Panc1 (cell line): Measurements from ENCODE around the gene PTS. TPM values are rescaled to one million over a fixed set of nuclear protein-coding genes. Genes with fewer than 3 reads are reported as not detected.

Experiments
- ATAC-seq: fragments of 200-7000 bp; cut with Tn5 transposase; 2 replicates; pipeline ENCODE4 v1.9.1; 2020; ENCODE audit warnings: mild to moderate bottlenecking, moderate library complexity
- Bru-seq: library from RNA; stranded (reverse); fragments of 400-500 nt; gene quantifications from one replicate; lab custom pipeline; 2021; lab: Mats Ljungman, UMichigan
- BruChase-seq, 2 experiments: library from RNA; stranded (reverse); fragments of 400-500 nt; gene quantifications; one replicate each; lab custom pipeline; 2021; lab: Mats Ljungman, UMichigan
- BruUV-seq: library from RNA; stranded (reverse); fragments of 400-500 nt; replicated peaks from 2 replicates; lab custom pipeline; 2021; lab: Mats Ljungman, UMichigan
- CTCF ChIA-PET: fragments of 300-600 bp; sonication (Branson Sonifier 250); formaldehyde crosslinking; loops from one replicate; lab custom pipeline; 2022; ENCODE audit warnings: antibody characterized with exemption; lab: Charles Lee
- POLR2A ChIA-PET: fragments of 300-600 bp; sonication (Branson Sonifier 250); formaldehyde crosslinking; loops from one replicate; lab custom pipeline; 2022; ENCODE audit warnings: antibody characterized with exemption; lab: Charles Lee
- DNase-seq: peaks from one replicate; pipeline ENCODE4 v3.0.0-alpha.2; 2010; ENCODE audit warnings: low read depth, low spot score
- H3K27ac ChIP-seq: 2 replicates; pipeline ENCODE4 v1.5.1; 2011; ENCODE audit warnings: mild to moderate bottlenecking, low read length, inconsistent platforms
- H3K27me3 ChIP-seq: fragments of 200-500 bp; sonication (Bioruptor generic); 2 replicates; pipeline ENCODE4 v1.6.0; 2014; ENCODE audit warnings: low read length, inconsistent platforms; ENCODE audit not compliant: control insufficient read depth, insufficient read depth
- H3K36me3 ChIP-seq: fragments of 200-500 bp; sonication (Bioruptor generic); 2 replicates; pipeline ENCODE4 v1.5.1; 2014; ENCODE audit warnings: inconsistent platforms, mild to moderate bottlenecking, low read length, moderate library complexity; ENCODE audit not compliant: control insufficient read depth, insufficient read depth
- H3K4me1 ChIP-seq: 2 replicates; pipeline ENCODE4 v1.5.1; 2011; ENCODE audit warnings: inconsistent platforms, mild to moderate bottlenecking, low read length, moderate library complexity; ENCODE audit not compliant: control insufficient read depth, insufficient read depth
- H3K4me3 ChIP-seq, 2 experiments: 2 replicates each; pipeline ENCODE4 v1.5.1; 2011 to 2012; ENCODE audit warnings: low read depth in 2 of 2, low read length in 2 of 2, mild to moderate bottlenecking in 2 of 2, inconsistent platforms in 1 of 2, moderate library complexity in 1 of 2
- H3K9me3 ChIP-seq: fragments of 200-500 bp; sonication (Bioruptor generic); 2 replicates; pipeline ENCODE4 v1.5.1; 2014; ENCODE audit warnings: low read depth, mild to moderate bottlenecking, inconsistent platforms, low read length, moderate library complexity; ENCODE audit not compliant: control insufficient read depth, insufficient read depth
- POLR2AphosphoS5 ChIP-seq: IDR thresholded peaks from 2 replicates; pipeline ENCODE4 v1.6.1; 2012; ENCODE audit warnings: mild to moderate bottlenecking, low read depth, low read length, moderate library complexity
- SIN3A ChIP-seq: IDR thresholded peaks from 2 replicates; pipeline ENCODE4 v1.6.1; 2012; ENCODE audit warnings: low read depth, mild to moderate bottlenecking, low read length, moderate library complexity, borderline replicate concordance; ENCODE audit not compliant: insufficient read depth
- TCF7L2 ChIP-seq: IDR thresholded peaks from 2 replicates; pipeline ENCODE4 v1.6.1; 2011; ENCODE audit warnings: mild to moderate bottlenecking, low read depth, low read length, inconsistent platforms
- in situ Hi-C: cut with HindIII; loops from 2 replicates; pipeline ENCODE4 v1.10.0; 2016; ENCODE audit warnings: low sequenced_read_pairs, low pct_unique_long_range_greater_than_20kb
- intact Hi-C: fragments of 100-400 bp; cut with micrococcal nuclease; formaldehyde crosslinking; loops from one replicate; pipeline ENCODE4 v1.10.0; 2022; ENCODE audit not compliant: unreplicated experiment
- long read RNA-seq: library from polyadenylated mRNA; unstranded; transcript quantifications from one replicate; pipeline ENCODE4 v2.0.0, GENCODE V29; 2021; ENCODE audit not compliant: unreplicated experiment
- polyA plus RNA-seq: library from polyadenylated mRNA; unstranded; fragments of >200 nt; gene quantifications from one replicate; pipeline ENCODE4 v1.2.1, GENCODE V29; 2012; ENCODE audit warnings: missing spikeins; ENCODE audit not compliant: insufficient read length
- total RNA-seq: library from RNA; stranded (reverse); gene quantifications from one replicate; pipeline ENCODE4 v1.2.1, GENCODE V29; 2021; ENCODE audit not compliant: unreplicated experiment
- TF ChIP-seq, protein P1 (sequence below): fragments of 450-650 bp; IDR thresholded peaks from 2 replicates; pipeline ENCODE4 v1.5.1; 2017; ENCODE audit warnings: mild to moderate bottlenecking
- TF ChIP-seq, protein P2 (sequence below), 2 experiments: IDR thresholded peaks; 2 replicates each; pipeline ENCODE4 v1.6.1; 2011 to 2012; ENCODE audit warnings: low read depth in 2 of 2, control low read depth in 1 of 2, low read length in 1 of 2, mild to moderate bottlenecking in 1 of 2, moderate library complexity in 1 of 2; ENCODE audit not compliant: insufficient read depth in 1 of 2

The PTS gene
- total RNA-seq (64.2 TPM), Bru-seq, nascent RNA (percentile 95 among the genes with signal in this experiment), BruChase-seq, experiment 1, labeled RNA remaining after a 2-hour chase (percentile 89 among the genes with signal in this experiment), BruChase-seq, experiment 2, labeled RNA remaining after a 6-hour chase (percentile 87 among the genes with signal in this experiment)
- polyA plus RNA-seq, result 54.2 TPM
- long read RNA-seq, transcript PTS-201 (6 exons, 935 nt), result major isoform, 41 of 57 reads
- long read RNA-seq, partial matches to known transcripts, result 2 of 57 reads
- long read RNA-seq, other reads (novel, unspliced or antisense), result 10 of 57 reads

DNA sequence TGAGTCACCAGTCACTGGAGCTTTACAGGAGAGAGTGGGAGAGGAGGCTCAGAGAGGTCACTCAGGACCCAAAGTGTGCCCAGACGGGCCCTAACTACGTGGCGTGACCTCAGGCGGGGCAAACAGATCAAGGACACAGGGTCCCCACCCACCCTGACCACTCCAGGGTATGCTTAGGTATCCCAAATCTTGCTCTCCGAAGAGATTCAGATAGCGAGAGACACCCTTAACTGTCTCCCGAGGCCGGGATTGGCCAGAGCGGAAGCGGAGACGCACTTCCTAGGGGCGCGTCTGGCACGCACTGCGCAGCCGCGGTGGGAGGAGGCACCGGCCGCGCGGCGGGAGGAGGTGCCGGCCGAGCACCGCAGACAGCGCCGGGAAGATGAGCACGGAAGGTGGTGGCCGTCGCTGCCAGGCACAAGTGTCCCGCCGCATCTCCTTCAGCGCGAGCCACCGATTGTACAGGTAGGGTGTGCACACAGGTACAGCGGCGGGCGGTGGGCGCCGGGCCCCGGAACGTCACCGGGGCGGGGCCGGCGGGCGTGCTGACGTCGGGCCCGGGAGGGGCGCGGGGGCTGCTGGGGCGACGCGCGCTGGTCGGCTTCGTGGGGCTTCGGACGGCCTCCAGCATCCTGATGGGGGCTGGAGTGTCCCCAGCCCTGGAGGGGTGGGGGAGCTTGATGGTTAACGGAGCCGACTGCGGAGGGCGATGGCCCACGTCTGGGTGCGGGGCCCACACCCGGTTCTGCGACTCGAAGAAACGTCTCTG lies at the start of gene PTS:
Gene PTS (plus strand): TSS at position 367 of the 769 bp plus-strand sequence. CDS start 16 bp downstream, at position 383.
- peaks cover 2% of the 10 kb centered on the region; the same call in 1 of the 2 replicates for H3K36me3 ChIP-seq
- in situ Hi-C loops (no loop called here), intact Hi-C loops (loop anchor here (10.0 kb wide), 1 partner anchor 1059 kb away; no protein-coding TSS in a partner anchor)
- ATAC-seq, result peak; percentile 99
- H3K4me3 ChIP-seq, result peak within 1 kb of the TSS; percentile 73 to 96
- H3K27me3 ChIP-seq, result no peaks in the 10 kb centered on the region
- no TSS peak for BruUV-seq
- ChIA-PET CTCF (interaction anchor here (0.6 to 1.0 kb wide), 3 partner anchors 45 to 54 kb away, joined by 4 to 6 read pairs (median 4); no protein-coding TSS in a partner anchor), POLR2A (interaction anchor here (0.5 to 1.0 kb wide), 3 partner anchors 49 to 143 kb away, joined by 3 to 9 read pairs (median 5); no protein-coding TSS in a partner anchor)
- peak within 1 kb of the TSS; percentile 97 for H3K27ac ChIP-seq
- no peak for DNase-seq
- H3K4me1 ChIP-seq, result peaks cover 9% of the 10 kb centered on the region
- TF ChIP-seq SIN3A (0 out of 2 replicates have a peak, but pooled peaks have one; percentile 46), POLR2AphosphoS5 (peak; percentile 94), TCF7L2 (no peak; the same call in 1 of the 2 replicates)
- TF ChIP-seq, protein P1, sequence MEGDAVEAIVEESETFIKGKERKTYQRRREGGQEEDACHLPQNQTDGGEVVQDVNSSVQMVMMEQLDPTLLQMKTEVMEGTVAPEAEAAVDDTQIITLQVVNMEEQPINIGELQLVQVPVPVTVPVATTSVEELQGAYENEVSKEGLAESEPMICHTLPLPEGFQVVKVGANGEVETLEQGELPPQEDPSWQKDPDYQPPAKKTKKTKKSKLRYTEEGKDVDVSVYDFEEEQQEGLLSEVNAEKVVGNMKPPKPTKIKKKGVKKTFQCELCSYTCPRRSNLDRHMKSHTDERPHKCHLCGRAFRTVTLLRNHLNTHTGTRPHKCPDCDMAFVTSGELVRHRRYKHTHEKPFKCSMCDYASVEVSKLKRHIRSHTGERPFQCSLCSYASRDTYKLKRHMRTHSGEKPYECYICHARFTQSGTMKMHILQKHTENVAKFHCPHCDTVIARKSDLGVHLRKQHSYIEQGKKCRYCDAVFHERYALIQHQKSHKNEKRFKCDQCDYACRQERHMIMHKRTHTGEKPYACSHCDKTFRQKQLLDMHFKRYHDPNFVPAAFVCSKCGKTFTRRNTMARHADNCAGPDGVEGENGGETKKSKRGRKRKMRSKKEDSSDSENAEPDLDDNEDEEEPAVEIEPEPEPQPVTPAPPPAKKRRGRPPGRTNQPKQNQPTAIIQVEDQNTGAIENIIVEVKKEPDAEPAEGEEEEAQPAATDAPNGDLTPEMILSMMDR, result no peak
- H3K9me3 ChIP-seq, result no peaks in the 10 kb centered on the region

DNA sequence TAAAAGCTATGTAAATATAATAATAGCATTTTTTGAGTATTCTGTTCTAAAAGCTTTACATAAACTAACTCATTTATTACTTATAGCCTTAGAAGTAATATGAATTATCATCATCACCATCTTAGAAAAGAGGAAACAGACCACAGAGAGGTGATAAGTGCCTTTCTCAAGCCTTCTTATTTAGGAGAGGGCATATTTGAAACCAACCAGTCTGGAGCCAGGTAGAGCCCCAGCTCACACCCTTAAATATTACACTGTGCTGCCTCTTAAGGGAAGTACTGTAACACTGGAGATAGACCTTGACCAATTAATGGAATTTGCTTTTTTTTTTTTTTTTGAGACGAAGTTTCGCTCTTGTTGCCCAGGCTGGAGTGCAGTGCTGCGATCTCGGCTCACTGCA lies 48.6 kb upstream of the PTS start:
- no peak for TF ChIP-seq SIN3A
- TF ChIP-seq, protein P1, result no peak
- no peak for TF ChIP-seq POLR2AphosphoS5
- TF ChIP-seq TCF7L2, result no peak
- TF ChIP-seq, protein P2, sequence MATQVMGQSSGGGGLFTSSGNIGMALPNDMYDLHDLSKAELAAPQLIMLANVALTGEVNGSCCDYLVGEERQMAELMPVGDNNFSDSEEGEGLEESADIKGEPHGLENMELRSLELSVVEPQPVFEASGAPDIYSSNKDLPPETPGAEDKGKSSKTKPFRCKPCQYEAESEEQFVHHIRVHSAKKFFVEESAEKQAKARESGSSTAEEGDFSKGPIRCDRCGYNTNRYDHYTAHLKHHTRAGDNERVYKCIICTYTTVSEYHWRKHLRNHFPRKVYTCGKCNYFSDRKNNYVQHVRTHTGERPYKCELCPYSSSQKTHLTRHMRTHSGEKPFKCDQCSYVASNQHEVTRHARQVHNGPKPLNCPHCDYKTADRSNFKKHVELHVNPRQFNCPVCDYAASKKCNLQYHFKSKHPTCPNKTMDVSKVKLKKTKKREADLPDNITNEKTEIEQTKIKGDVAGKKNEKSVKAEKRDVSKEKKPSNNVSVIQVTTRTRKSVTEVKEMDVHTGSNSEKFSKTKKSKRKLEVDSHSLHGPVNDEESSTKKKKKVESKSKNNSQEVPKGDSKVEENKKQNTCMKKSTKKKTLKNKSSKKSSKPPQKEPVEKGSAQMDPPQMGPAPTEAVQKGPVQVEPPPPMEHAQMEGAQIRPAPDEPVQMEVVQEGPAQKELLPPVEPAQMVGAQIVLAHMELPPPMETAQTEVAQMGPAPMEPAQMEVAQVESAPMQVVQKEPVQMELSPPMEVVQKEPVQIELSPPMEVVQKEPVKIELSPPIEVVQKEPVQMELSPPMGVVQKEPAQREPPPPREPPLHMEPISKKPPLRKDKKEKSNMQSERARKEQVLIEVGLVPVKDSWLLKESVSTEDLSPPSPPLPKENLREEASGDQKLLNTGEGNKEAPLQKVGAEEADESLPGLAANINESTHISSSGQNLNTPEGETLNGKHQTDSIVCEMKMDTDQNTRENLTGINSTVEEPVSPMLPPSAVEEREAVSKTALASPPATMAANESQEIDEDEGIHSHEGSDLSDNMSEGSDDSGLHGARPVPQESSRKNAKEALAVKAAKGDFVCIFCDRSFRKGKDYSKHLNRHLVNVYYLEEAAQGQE (IDR thresholded peaks at IDR 0.05; ENCODE audit: insufficient read depth in 1 of 2, low read depth in 2 of 2, low read length in 1 of 2), result no peak
- ChIA-PET POLR2A (interaction anchor here (0.7 kb wide), 2 partner anchors 92 to 1312 kb away, joined by 5 to 6 read pairs; no protein-coding TSS in a partner anchor), CTCF (interaction anchor here (0.7 kb wide), 1 partner anchor 19 kb away, joined by 5 read pairs; no protein-coding TSS in a partner anchor)
- in situ Hi-C loops, result no loop called here
- Histone ChIP-seq H3K36me3 (no peaks in the 10 kb centered on the region), H3K9me3 (no peaks in the 10 kb centered on the region), H3K4me1 (peaks cover 11% of the 10 kb centered on the region), H3K27me3 (no peaks in the 10 kb centered on the region), H3K4me3 (no peak overlapping the region), H3K27ac (no peak overlapping the region)
- intact Hi-C loops, result no loop called here
- no peak for ATAC-seq
- BruUV-seq, result no TSS peak
- no peak for DNase-seq
